A172 (cell line): ENCODE results near the gene NUMA1. TPM values are rescaled to one million over a fixed set of nuclear protein-coding genes. Genes with fewer than 3 reads are reported as not detected.

ENCODE experiments used
- DNase-seq: peaks from one replicate; pipeline ENCODE4 v3.0.0-alpha.2; 2015; ENCODE audit warnings: low spot score
- total RNA-seq: library from RNA; depleted of rRNA; stranded (reverse); fragments of >200 nt; shearing (Covaris generic); gene quantifications from 2 replicates; pipeline ENCODE4 v1.2.3, GENCODE V29; 2014; rRNA removed

NUMA1 gene
- 113 and 161 TPM in 2 replicates for total RNA-seq

GRCh38 chr11:72080326-72081183 lies at the start of gene NUMA1, which contains the start of gene LRRC51:
Gene NUMA1, minus strand, starts transcription at chr11:72080542. Its CDS starts 44,599 bp downstream, at chr11:72035943.
Gene LRRC51, plus strand, starts transcription at chr11:72080850. Its CDS starts 8,234 bp downstream, at chr11:72089084.
- DNase-seq = peak; percentile 100

- no peak for DNase-seq
Measured at GRCh38 chr11:72129381-72129780, 49.0 kb upstream of the NUMA1 start.

- no peak for DNase-seq
Measured at GRCh38 chr11:72127923-72128322, 47.6 kb upstream of the NUMA1 start.

GRCh38 chr11:72125956-72126355 lies 45.6 kb upstream of the NUMA1 start:
- DNase-seq = no peak

- no peak for DNase-seq
Measured at GRCh38 chr11:72124046-72124445, 43.7 kb upstream of the NUMA1 start.

- no peak for DNase-seq
Measured at GRCh38 chr11:72123117-72123653, 42.8 kb upstream of the NUMA1 start.

DNA sequence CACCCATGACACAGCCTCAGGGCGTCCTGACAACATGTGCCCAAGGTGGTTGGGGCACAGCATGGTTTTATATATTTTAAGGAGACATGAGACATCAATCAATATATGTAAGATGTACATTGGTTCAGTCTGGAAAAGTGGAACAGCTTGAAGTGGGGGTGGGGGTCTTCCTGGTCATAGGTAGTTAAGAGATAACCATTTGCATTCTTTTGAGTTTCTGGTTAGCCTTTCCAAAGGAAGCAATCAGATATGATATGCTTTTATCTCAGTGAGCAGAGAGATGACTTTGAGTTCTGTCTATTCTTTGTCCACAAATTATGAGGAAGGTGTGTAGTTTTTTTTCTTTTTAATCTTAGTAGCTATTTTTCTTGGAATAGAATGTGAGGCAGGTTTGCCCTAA lies 42.3 kb upstream of the NUMA1 start:
- DNase-seq = no peak

GRCh38 chr11:72120930-72121329 lies 40.6 kb upstream of the NUMA1 start:
- DNase-seq = no peak

GRCh38 chr11:72119198-72119597 lies 38.9 kb upstream of the NUMA1 start:
- DNase-seq = no peak

DNA sequence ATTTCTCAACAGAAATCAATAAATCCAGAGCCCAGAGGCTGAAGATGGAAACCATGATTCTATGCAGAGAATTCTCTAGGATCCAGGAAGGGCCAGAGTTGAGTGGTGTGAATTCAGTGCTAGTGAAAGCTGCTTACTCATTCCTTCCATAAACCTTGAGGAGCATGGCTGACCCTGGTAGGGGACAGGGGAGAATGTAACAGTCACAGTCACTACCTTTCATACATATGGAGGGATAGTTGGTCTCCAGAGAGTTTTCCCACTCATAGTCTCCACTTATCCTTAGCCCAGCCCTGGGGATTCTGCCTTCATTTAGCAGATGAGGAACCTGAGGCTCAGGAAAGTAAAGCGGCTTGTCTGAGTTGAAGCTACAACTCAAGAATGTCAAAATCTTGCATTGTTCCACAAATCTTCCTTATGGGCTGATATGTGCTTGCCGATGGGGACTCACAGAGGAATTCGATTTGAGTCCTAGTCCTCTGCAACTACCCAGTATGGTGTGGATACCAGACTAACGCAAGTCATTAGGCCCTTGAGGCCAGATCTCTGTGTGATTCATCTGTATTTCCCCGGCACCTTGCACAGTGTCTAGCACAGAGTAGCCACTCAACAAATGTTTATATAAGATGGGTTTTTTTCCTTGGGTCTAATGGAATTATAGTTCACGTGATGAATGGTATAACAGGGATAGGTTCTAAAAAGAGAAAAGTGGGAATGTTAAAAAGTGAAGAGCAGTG lies 35.8 kb upstream of the NUMA1 start:
- no peak for DNase-seq

- DNase-seq = no peak
Measured at GRCh38 chr11:72114570-72114969, 34.2 kb upstream of the NUMA1 start.

- DNase-seq = peak; percentile 26
Measured at GRCh38 chr11:72112978-72113808, 32.9 kb upstream of the NUMA1 start.

GRCh38 chr11:72112143-72112977 lies 32.0 kb upstream of the NUMA1 start, which contains the start of gene ANAPC15:
Gene ANAPC15, minus strand, starts transcription at chr11:72112695. Its CDS starts 1,419 bp downstream, at chr11:72111276.
- DNase-seq = peak; percentile 100

GRCh38 chr11:72111300-72112142 lies 31.2 kb upstream of the NUMA1 start:
- no peak for DNase-seq

DNA sequence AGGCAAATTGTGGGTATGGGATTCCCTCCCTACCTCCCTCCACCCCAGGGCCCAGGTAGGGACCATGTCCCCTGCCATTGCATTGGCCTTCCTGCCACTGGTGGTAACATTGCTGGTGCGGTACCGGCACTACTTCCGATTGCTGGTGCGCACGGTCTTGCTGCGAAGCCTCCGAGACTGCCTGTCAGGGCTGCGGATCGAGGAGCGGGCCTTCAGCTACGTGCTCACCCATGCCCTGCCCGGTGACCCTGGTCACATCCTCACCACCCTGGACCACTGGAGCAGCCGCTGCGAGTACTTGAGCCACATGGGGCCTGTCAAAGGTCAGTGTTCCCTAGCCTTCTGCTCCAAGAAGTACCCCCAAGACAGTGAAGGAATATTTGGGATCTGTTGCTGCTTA lies 25.5 kb upstream of the NUMA1 start, which contains the start of gene TOMT:
Gene TOMT, plus strand, starts transcription at position 37 of the 400 bp plus-strand sequence. Its CDS starts 28 bp downstream, at position 65.
- DNase-seq = no peak

DNA sequence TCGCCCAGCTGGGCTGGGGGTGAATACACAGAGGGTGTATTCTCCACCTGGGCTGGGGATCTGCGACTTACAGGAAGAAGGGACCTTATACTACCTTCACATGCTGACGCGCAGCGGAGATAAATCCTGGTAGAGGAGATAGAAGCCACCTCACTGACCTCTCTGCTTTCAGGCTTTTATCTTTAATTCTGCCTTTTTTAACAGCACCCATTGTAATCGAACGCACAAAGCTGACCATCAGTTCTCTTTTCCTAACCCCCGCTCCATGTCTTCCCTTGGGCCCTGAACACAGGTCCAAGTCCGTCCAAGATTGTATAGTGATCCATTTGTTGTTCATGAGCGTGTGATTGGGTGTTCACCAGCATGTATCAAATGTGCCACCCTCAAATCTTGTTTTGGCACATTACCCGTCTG lies 23.4 kb upstream of the NUMA1 start:
- DNase-seq = no peak

DNA sequence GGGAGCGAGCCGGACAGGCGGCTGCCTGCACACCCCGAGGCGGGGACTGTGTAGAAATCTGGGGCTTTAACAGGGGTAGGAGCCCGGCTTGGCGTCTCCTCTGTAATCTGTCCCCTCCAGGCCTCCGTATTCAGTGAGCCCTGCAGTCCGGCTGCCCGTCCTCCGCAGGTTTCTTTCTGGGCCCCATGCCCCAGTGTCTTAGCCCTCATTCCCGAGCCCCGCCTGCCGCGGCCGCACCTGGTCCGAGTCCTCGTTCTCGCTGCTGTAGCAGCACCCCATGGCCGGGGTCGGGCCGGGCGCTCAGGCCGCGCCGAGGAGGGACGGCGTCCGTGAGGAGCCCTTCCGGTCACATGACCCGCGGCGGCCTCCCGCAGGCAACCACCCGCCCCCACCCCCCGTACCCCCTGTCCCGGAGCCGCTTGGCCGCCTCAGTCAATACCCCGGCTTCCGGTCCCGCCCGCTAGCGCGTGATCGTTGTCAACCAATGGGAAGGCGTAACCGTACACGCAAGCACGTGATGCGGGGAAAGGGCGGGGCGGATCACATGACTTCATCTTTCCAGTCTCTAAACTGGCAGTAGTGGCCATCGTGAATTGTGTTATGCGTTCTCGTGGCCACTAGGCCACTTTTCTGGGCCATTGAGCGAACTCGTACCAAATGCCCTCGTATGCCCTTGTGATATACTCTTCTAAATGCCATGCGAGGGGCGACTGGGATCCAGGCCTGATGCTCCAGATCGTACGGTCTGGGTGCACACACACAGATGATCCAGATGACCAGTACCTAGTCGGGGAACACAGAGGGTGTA lies 22.8 kb upstream of the NUMA1 start, which contains the start of gene LAMTOR1:
Gene LAMTOR1, minus strand, starts transcription at position 352 of the 808 bp plus-strand sequence. Its CDS starts 73 bp downstream, at position 279.
- DNase-seq = peak; percentile 98

DNA sequence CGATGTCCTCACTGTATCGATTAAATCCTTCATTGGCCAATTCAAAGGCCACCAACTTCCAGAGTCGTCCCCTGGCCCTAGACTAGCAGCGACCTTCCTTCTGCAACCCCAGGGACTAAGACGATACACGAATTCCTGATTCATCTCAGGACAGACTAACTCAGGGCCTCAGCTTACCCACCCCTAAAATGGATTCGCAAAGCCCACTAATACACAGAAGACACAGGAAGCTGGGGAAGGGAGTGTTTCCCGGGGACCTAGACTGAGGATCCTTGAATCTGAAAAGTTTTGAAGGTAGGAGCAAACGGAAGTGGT lies 22.2 kb upstream of the NUMA1 start:
- no peak for DNase-seq

- no peak for DNase-seq
Measured at GRCh38 chr11:72102162-72102561, 21.8 kb upstream of the NUMA1 start.
